Panc1 (cell line): Measurements from ENCODE around the gene S100PBP.

Experiments
- POLR2AphosphoS5 ChIP-seq: IDR thresholded peaks from 2 replicates; pipeline ENCODE4 v1.6.1; 2012; ENCODE audit warnings: mild to moderate bottlenecking, low read depth, low read length, moderate library complexity
- SIN3A ChIP-seq: IDR thresholded peaks from 2 replicates; pipeline ENCODE4 v1.6.1; 2012; ENCODE audit warnings: low read depth, mild to moderate bottlenecking, low read length, moderate library complexity, borderline replicate concordance; ENCODE audit not compliant: insufficient read depth
- TF ChIP-seq, protein P1 (sequence below): fragments of 450-650 bp; IDR thresholded peaks from 2 replicates; pipeline ENCODE4 v1.5.1; 2017; ENCODE audit warnings: mild to moderate bottlenecking

DNA sequence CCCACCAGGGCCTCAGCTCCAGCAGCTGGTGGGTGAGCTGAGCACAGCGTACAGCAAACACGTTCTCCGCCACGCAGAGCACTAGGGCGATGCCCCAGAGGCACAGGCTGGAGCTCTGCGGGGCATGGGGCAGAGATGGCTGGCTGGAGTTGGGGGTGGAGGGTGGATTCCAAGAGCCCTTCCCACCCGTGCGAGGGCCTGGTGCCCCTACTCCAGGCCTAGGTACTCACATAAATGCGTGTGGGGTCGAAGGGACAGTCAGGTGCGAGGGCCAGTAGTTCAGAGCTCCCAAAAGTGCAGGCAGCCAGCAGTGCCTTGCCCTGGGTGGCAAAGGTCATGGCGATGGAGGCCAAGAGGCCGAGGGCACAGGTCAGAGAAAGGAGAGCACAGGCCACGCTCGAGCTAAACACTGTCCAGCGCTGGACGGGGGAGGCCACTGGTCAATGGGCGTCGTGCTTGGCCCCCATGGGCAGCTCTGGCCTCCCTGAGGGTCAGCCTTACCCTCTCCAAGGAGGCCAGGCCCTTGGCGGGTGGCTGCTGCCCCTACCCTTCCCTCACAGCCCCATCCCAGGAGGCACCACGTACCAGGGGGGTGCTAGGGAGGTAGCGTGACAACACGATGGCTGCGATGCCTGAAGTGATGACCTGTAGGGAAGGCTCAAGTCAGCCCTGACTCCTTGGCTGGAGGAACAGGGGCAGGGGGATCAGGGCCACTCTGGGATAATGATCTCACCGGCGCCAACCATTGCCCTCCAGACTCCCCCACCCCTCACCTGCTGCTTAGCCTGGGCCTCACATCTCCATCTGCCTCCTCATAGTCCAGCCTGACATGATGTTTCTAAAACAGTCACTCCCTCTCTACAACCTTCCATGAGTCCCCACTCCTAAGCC lies 78.1 kb downstream of the S100PBP start:
- TF ChIP-seq, protein P1, sequence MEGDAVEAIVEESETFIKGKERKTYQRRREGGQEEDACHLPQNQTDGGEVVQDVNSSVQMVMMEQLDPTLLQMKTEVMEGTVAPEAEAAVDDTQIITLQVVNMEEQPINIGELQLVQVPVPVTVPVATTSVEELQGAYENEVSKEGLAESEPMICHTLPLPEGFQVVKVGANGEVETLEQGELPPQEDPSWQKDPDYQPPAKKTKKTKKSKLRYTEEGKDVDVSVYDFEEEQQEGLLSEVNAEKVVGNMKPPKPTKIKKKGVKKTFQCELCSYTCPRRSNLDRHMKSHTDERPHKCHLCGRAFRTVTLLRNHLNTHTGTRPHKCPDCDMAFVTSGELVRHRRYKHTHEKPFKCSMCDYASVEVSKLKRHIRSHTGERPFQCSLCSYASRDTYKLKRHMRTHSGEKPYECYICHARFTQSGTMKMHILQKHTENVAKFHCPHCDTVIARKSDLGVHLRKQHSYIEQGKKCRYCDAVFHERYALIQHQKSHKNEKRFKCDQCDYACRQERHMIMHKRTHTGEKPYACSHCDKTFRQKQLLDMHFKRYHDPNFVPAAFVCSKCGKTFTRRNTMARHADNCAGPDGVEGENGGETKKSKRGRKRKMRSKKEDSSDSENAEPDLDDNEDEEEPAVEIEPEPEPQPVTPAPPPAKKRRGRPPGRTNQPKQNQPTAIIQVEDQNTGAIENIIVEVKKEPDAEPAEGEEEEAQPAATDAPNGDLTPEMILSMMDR, result no peak
- TF ChIP-seq SIN3A (no peak), POLR2AphosphoS5 (no peak)
